Measurements from ENCODE around the gene DTD2.
A peak's percentile ranks its signal among the peaks of the same experiment; 100 is the strongest.
"Not testable (repeated sequence)": the region's sequence is repeated elsewhere in the genome, so short reads cannot be mapped to it uniquely, and the experiment has no call there.

The DTD2 gene

DNA sequence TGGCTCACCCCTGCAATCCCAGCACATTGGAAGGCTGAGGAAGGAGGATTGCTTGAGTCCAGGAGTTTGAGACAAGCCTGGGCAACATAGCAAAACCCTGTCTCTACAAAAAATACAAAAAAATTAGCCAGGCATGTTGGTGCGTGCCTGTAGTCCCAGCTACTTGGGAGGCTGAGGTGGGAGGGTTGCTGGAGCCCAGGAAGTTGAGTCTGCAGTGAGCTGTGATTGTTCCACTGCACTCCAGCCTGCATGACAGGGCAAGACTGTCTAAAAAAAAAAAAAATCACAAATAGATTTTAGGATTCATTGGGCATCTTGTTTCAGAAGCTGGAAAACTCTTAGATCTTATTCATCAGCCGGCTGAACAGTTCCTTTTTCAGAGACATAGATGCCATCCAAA, 5.1 kb upstream of the DTD2 start:
- H3K9ac ChIP-seq (ENCODE audit: low read depth, low read length); H3K4me1 ChIP-seq (ENCODE audit: insufficient read depth, low read length); H3K9me3 ChIP-seq (ENCODE audit: control insufficient read depth, insufficient read depth, low read length); H3K36me3 ChIP-seq (ENCODE audit: insufficient read depth, low read length): not testable (repeated sequence)

DNA sequence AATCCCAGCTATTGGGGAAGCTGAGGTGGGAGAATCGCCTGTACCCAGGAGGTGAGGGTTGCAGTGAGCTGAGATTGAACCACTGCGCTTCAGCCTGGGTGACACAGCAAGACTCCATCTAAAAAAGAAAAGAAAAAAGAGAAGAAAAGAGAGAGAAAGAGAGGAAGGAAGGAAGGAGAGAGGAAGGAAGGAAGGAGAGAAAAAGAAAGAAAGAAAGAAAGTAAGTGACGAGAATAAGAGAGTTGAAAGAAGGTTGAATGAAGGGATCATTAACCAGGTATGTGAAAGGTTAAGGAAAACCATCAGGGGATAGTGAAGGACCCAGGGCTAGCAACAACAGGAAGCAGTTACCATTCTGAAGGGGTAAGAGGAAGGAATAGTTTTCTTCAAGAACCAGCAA, 4.2 kb upstream of the DTD2 start:
- Histone ChIP-seq H3K9me3 (ENCODE audit: control insufficient read depth, insufficient read depth, low read length) (no peaks in the 10 kb centered on the region), H3K36me3 (ENCODE audit: insufficient read depth, low read length) (no peaks in the 10 kb centered on the region), H3K9ac (ENCODE audit: low read depth, low read length) (no peak overlapping the region), H3K4me1 (ENCODE audit: insufficient read depth, low read length) (peaks cover 8% of the 10 kb centered on the region; the same call in 1 of the 2 replicates)

DNA sequence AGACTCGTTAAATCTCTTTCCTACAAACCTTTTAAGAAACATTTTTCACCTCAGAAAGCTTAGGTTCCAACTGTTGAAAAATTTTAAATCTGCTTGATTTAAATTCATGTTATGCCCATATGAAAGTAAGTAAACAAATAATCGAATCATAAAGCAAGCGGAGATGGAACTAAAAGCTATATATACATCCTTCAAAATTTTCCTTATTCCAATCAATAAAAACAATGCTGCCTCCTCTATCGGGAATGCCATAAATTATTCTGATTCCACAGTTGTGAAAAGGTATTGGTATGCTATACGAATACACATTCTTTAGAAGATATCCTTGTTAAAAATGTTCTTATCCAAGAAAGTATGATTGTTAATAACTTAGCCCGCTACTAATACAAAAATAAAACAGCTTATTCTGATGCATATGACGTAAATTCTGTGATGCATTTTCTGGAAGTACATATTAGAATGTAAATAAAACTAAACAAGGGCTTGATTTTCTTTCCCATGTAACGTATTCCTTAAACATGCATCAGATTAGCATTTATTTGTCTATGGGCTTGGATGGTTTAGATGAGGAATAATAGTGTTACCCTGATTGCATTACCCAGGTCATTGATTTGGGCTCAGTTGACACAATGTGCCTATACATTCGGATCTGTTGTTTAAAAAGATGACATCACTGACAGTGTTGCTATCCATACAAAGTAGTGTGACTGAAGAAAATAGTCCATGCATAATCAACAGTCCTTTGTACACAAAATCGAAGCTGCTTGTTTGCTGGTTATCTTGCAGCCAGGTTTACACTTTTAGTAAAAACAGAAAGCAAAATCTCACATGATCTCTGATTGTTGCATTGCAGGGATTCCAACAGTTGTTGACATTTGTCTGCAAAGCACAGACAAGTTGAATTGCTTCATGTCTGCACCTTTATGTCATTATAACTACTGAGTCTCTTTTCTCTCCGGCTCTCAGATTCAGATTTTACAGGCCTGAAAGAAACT, 656 bp upstream of the DTD2 start:
- Histone ChIP-seq H3K36me3 (ENCODE audit: insufficient read depth, low read length) (no peaks in the 10 kb centered on the region), H3K4me1 (ENCODE audit: insufficient read depth, low read length) (peaks cover 8% of the 10 kb centered on the region; the same call in 1 of the 2 replicates), H3K9me3 (ENCODE audit: control insufficient read depth, insufficient read depth, low read length) (no peaks in the 10 kb centered on the region), H3K9ac (ENCODE audit: low read depth, low read length) (peak overlapping the region; percentile 78)

DNA sequence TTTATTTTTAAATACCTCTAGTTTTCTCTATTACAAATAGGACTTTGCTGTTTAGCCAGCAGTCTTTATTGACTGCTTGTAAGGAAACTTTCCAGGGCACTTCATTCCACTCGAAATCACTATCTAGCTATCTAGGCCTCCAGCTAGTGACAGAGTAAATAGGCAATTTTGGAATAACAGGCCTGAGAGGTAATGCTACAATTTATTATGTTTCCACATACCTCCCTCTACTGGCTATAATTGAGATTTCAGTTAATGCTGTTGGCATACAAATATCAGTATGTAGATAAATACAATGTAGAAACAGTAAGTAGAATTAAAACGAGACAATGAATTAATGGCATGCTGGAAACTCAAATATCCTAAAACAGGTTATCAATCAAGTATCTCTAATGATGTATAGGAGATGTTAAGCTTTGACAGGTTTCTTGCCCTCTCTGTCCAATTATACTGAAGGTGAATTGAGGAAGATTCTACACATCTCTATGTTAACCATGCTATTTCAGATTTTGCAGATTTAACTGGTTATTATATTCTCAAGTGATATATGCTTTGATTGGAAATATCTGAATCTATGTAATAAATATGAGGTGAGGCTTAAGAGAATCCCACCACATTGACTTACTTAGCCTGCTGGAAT, 7.2 kb downstream of the DTD2 start:
- Histone ChIP-seq H3K9ac (ENCODE audit: low read depth, low read length) (no peak overlapping the region), H3K9me3 (ENCODE audit: control insufficient read depth, insufficient read depth, low read length) (no peaks in the 10 kb centered on the region), H3K4me1 (ENCODE audit: insufficient read depth, low read length) (no peaks in the 10 kb centered on the region), H3K36me3 (ENCODE audit: insufficient read depth, low read length) (no peaks in the 10 kb centered on the region)

DNA sequence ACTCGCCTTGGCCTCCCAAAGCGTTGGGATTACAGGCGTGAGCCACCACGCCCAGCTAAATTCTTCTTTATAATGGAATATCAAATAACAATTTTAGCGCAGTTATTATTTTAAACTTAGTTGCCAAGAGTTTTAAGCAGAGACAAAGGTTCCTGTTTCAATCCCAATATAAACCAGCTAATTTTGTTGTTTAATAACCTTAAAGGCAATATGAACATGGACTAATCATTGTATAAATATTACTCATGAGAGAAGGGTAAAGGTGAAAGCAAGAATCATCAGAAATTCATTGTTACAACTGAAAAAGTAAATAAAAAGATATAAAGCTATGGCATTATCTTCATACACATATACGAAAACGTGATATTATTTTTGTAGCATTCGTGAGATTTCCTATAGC, 8.2 kb downstream of the DTD2 start:
- no peaks in the 10 kb centered on the region for H3K9me3 ChIP-seq (ENCODE audit: control insufficient read depth, insufficient read depth, low read length)
- H3K36me3 ChIP-seq (ENCODE audit: insufficient read depth, low read length): no peaks in the 10 kb centered on the region
- no peaks in the 10 kb centered on the region for H3K4me1 ChIP-seq (ENCODE audit: insufficient read depth, low read length)
- no peak overlapping the region for H3K9ac ChIP-seq (ENCODE audit: low read depth, low read length)

DNA sequence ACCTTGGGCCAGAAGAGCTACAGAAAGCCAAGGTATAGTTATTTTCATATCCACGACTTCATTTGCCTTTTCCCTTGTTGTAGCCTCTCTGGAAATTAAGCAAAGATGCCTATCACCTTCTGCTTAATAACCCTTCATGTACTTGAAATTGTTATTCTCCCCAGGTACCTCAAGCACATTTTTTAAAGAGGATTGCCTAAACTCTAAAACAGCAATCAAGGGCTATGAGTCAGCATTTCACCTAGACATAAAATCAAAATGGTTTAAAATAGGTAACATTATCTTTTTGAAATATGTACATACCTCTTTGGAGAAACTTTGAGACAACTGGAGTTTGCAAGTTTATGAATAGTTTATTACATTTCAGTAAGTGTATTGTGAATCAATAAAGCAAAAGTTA, 11.6 kb downstream of the DTD2 start:
- Histone ChIP-seq H3K9me3 (ENCODE audit: control insufficient read depth, insufficient read depth, low read length) (no peaks in the 10 kb centered on the region), H3K9ac (ENCODE audit: low read depth, low read length) (no peak overlapping the region), H3K4me1 (ENCODE audit: insufficient read depth, low read length) (no peaks in the 10 kb centered on the region), H3K36me3 (ENCODE audit: insufficient read depth, low read length) (no peaks in the 10 kb centered on the region)

DNA sequence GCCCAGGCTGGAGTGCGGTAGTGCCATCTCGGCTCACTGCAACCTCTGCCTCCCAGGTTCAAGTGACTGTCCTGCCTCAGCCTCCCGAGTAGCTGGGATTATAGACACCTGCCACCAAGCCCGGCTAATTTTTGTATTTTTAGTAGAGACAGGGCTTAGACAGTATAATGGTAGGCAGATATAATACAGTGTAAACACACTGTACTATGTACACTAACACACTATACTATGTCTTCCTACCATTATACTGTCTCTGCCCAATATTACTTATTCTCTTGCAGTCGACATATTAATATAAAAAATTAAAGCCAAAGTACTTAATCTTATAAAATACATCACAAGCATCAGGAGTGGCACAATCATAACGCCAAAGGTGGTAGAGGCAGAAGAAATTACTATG, 15.0 kb downstream of the DTD2 start:
- H3K4me1 ChIP-seq (ENCODE audit: insufficient read depth, low read length): no peaks in the 10 kb centered on the region
- no peaks in the 10 kb centered on the region; the same call in 1 of the 2 replicates for H3K9me3 ChIP-seq (ENCODE audit: control insufficient read depth, insufficient read depth, low read length)
- no peak overlapping the region for H3K9ac ChIP-seq (ENCODE audit: low read depth, low read length)
- H3K36me3 ChIP-seq (ENCODE audit: insufficient read depth, low read length): no peaks in the 10 kb centered on the region

DNA sequence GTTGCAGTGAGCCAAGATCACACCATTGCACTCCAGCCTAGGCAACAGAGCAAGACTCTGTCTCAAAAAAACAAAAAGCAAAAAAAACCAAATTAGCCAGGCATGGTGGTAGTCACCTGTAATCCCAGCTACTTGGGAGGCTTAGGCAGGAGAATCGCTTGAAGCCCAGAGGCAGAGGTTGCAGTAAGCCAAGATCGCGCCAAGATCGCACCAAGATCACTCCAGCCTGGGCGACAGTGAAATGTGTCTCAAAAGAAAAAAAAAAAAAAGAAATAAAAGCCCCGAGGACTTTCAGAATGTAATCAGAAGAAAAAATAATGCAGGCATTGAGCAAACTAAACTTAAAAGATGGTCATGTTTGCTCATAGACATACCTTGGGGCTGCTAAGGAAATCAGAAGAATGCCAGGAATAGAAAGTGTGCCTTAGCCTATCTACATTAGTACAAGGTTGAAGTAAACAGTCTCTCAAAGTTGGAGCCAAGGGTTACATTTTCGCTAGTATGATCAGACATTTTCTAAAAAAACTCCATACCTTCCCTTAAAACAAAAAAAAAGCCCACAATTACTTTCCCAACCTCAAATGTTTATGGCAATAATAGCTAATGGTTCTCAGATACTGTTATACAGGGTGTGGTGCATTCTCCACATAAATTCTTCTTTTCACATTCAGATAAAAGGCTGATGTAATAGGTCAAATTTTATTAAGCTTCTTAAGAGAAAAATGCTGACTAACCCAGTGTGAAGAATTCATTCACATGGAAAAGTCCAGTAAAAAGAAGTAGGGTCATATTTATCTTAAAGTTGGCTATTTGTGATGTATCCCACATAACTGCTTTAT, 15.8 kb downstream of the DTD2 start:
- Histone ChIP-seq H3K9ac (ENCODE audit: low read depth, low read length) (no peak overlapping the region), H3K4me1 (ENCODE audit: insufficient read depth, low read length) (no peaks in the 10 kb centered on the region), H3K36me3 (ENCODE audit: insufficient read depth, low read length) (no peaks in the 10 kb centered on the region), H3K9me3 (ENCODE audit: control insufficient read depth, insufficient read depth, low read length) (no peaks in the 10 kb centered on the region; the same call in 1 of the 2 replicates)

DNA sequence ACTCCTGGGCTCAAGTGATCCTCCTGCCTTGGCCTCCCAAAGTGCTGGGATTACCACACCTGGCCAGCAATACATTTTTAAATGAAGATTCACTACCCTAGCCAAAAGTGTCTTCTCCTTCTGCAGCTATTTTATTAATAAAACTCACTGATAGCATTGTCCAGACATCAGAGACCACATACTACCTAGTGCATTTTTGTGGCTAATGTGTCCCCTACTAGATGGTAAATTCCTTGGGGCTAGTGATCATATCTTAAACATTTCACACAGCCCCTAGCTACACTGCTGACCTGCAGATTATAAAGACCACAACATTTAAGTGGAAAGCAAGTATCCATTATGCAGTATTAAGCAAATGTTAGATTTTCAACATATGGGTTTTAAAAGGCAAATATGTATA, 17.0 kb downstream of the DTD2 start:
- H3K4me1 ChIP-seq (ENCODE audit: insufficient read depth, low read length): no peaks in the 10 kb centered on the region
- no peak overlapping the region for H3K9ac ChIP-seq (ENCODE audit: low read depth, low read length)
- H3K36me3 ChIP-seq (ENCODE audit: insufficient read depth, low read length): no peaks in the 10 kb centered on the region
- no peaks in the 10 kb centered on the region; the same call in 1 of the 2 replicates for H3K9me3 ChIP-seq (ENCODE audit: control insufficient read depth, insufficient read depth, low read length)

DNA sequence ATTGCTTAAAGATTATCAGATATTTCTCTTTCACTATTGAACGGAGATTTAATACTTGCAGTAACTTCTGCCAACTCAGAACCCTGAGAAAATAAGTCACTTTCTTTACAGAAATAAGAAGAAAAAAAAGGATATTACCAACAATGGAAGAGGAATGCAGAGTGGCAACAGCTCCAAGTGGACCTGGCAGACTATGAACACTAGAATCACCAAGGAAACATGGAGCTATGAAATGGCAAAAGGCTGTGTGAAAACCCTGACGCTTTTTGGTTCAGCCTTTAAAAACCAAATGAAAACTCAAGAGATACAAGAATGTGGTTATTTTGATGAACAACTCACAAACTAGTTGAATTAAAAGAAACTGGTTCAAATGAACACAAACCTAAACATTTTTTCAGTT, 17.7 kb downstream of the DTD2 start:
- H3K4me1 ChIP-seq (ENCODE audit: insufficient read depth, low read length): no peaks in the 10 kb centered on the region

DNA sequence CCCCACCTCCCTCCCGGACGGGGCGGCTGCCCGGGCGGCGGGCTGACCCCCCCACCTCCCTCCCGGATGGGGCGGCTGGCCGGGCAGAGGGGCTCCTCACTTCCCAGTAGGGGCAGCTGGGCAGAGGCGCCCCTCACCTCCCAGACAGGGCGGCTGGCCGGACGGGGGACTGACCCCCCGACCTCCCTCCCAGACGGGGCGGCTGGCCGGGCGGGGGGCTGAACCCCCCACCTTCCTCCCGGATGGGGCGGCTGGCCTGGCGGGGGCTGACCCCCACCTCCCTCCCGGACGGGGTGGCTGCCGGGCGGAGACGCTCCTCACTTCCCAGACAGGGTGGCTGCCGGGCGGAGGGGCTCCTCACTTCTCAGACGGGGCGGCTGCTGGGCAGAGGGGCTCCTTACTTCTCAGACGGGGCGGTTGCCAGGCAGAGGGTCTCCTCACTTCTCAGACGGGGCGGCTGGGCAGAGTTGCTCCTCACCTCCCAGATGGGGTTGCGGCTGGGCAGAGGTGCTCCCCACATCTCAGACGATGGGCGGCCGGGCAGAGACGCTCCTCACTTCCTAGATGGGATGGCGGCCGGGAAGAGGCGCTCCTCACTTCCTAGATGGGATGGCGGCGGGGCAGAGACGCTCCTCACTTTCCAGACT, 20.1 kb downstream of the DTD2 start:
- H3K36me3 ChIP-seq (ENCODE audit: insufficient read depth, low read length); H3K4me1 ChIP-seq (ENCODE audit: insufficient read depth, low read length); H3K9me3 ChIP-seq (ENCODE audit: control insufficient read depth, insufficient read depth, low read length); H3K9ac ChIP-seq (ENCODE audit: low read depth, low read length): not testable (repeated sequence)

More for the DNA sequence above, 17.7 kb downstream of the DTD2 start:
- Histone ChIP-seq H3K36me3 (ENCODE audit: insufficient read depth, low read length) (no peaks in the 10 kb centered on the region), H3K9ac (ENCODE audit: low read depth, low read length) (no peak overlapping the region), H3K9me3 (ENCODE audit: control insufficient read depth, insufficient read depth, low read length) (no peaks in the 10 kb centered on the region; the same call in 1 of the 2 replicates)

DNA sequence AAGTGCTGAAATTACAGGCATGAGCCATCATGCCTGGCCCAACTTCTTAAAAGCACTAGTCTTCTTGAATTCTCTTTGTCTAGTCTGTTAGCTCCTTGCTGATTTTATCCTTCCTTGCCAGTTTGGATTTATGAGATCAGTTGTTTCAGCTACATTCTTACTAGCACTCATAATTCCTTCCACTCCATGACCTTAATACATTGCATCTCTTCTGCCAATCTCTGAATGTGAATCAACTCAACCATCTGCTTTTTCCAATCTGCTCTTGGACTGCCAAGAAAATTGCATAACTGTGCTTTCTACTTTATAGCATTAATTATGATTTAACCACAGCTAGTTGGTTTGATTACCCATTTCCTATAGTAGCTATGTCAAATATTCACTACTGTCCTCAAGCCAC, 22.0 kb downstream of the DTD2 start:
- Histone ChIP-seq H3K9ac (ENCODE audit: low read depth, low read length) (no peak overlapping the region), H3K36me3 (ENCODE audit: insufficient read depth, low read length) (no peaks in the 10 kb centered on the region), H3K9me3 (ENCODE audit: control insufficient read depth, insufficient read depth, low read length) (no peaks in the 10 kb centered on the region; the same call in 1 of the 2 replicates), H3K4me1 (ENCODE audit: insufficient read depth, low read length) (no peaks in the 10 kb centered on the region)

DNA sequence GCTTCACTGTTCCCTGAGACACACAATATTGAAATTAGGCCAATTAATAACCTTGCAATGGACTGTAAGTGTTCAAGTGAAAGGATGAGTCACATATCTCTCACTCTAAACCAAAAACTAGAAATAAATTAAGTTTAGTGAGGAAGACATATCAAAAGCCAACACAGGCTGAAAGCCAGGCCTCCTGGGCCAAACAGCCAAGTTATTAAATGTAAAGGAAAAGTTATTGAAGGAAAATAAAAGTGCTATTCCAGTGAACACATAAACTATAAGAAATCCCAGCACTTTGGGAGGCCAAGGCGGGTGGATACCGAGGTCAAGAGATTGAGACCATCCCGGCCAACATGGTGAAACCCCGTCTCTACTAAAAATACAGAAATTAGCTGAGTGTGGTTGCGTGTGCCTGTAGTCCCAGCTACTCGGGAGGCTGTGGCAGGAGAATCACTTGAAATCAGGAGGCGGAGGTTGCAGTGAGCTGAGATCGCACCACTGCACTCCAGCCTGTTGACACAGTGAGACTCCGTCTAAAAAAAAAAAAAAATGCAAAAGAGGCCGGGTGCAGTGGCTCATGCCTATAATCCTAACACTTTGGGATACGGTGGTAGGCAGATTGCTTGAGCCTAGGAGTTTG, 26.6 kb downstream of the DTD2 start:
- peaks cover 8% of the 10 kb centered on the region; the same call in 1 of the 2 replicates for H3K4me1 ChIP-seq (ENCODE audit: insufficient read depth, low read length)
- no peaks in the 10 kb centered on the region for H3K36me3 ChIP-seq (ENCODE audit: insufficient read depth, low read length)
- H3K9ac ChIP-seq (ENCODE audit: low read depth, low read length): no peak overlapping the region
- H3K9me3 ChIP-seq (ENCODE audit: control insufficient read depth, insufficient read depth, low read length): no peaks in the 10 kb centered on the region; the same call in 1 of the 2 replicates
